CD1c-positive myeloid dendritic cell (primary cell): ENCODE data around the gene RNASE13.

Experiments
- DNase-seq: peaks from one replicate; pipeline ENCODE4 v3.0.0-alpha.2; 2016; ENCODE audit errors: extremely low spot score

RNASE13 gene

GRCh38 chr14:21066882-21067502 is 32.4 kb upstream of the RNASE13 start:
- no peak for DNase-seq

DNA sequence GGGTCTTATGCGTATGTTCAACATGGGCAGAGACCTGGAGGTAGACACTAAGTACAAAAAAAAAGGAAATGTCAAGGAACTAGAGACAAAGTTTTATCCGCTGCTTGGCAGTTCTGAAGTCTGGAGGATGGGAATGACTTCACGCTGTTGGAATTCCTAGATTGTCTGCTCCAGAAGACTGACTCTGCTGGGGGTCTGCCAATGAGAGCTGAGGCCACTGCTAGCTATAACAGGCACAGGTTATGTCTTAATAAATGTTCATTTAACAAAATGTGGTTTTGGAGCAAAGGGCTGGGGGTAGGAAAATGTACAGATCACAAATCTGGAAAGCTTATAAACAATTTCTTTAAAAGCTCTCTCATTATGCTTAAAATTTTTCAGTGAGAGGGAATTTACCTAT is 28.9 kb upstream of the RNASE13 start:
- DNase-seq = no peak

GRCh38 chr14:21061347-21061668 is 26.7 kb upstream of the RNASE13 start:
- no peak for DNase-seq

DNA sequence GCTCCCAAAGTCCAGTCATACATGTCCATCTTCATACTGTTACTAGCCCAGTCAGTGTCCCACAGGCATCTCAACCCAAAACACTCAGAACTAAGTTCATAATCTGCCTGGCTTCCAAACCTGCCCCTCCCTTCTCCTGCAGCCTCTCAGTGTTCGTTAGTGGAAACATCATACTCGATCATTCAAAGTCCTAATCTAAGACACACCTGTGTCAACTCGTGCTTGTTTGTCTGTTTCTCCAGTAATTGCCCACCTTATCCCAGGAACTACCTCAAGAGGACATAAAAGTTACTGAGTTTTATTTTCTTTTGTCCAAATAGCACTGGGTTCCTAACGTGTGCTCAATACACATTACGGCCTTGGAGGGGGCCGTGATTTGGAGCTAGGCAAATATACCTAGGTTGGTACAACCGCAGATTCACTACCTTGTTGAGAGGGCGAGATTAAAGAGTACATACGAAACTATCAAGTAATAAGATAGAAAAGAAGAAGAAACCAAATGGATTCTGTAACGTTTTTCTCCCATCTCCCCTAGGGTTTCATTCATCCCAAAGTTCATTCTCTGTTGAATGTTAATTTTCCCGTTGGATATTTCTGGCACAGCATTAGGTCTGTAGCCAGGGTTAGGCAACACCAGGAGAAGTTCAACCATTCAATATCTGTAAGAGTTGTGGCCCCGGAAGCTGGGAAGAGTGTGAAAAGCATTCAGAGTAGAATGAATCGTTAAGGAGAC is 26.2 kb upstream of the RNASE13 start:
- no peak for DNase-seq

- no peak for DNase-seq
These were observed 25.4 kb upstream of the RNASE13 start for GRCh38 chr14:21059842-21060613.

DNA sequence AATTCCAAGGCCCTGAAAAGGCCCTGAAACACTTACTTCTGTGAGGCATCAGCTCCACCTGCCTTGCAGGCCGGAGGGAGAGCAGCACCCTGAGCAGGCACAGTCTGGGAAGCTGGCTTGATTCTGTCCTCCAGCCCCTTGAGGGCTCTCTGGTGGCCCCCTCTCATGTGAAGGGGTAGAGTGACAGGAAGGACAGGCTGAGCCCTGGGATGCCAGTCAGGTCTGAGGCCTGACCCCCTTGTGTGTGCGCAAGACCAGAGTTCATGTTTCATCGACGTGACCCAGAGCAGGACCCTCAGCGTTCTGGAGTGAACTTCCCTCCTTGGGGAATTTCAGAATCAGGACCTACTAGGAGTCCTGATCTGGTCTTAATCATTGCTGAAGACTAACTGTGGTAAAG is 24.3 kb upstream of the RNASE13 start:
- no peak for DNase-seq

GRCh38 chr14:21057803-21058675 is 23.4 kb upstream of the RNASE13 start, which contains the start of gene RNASE8:
TSS of gene RNASE8 (plus strand) at chr14:21057822. CDS start at chr14:21057893, 71 bp downstream.
- DNase-seq = no peak

DNA sequence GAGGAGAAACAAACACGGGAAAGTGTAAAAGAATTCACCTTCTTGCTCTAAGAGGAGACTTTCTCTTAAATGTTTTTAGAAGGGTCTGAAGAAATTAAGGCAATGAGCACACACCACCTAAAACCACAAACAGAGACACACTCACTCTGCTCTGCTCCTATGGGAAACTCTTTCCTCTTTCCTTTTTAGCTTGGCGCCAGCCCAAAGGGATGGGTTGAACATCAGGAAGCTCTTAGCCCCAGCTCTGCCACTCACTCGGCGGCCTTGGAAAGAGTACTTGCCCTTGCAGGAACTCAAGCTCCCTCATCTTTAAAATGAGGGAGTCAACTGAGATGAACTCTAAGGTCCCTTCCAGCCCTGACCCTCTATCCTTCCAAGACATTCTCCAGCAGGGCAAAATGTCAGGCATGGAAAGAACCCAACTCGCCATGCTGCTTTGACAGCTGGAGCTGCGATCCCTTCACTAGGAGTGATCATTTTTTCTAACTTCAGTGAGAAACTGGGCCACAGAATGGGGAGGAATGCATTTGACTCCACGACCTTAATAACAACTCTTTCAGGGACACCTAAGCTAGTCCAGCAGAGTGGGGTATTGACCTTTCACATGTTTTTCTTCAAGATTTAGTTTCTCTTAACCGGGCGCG is 22.0 kb upstream of the RNASE13 start:
- no peak for DNase-seq

GRCh38 chr14:21055432-21056117 is 21.0 kb upstream of the RNASE13 start:
- no peak for DNase-seq

- no peak for DNase-seq
These were observed 20.1 kb upstream of the RNASE13 start for GRCh38 chr14:21054768-21055145.

DNA sequence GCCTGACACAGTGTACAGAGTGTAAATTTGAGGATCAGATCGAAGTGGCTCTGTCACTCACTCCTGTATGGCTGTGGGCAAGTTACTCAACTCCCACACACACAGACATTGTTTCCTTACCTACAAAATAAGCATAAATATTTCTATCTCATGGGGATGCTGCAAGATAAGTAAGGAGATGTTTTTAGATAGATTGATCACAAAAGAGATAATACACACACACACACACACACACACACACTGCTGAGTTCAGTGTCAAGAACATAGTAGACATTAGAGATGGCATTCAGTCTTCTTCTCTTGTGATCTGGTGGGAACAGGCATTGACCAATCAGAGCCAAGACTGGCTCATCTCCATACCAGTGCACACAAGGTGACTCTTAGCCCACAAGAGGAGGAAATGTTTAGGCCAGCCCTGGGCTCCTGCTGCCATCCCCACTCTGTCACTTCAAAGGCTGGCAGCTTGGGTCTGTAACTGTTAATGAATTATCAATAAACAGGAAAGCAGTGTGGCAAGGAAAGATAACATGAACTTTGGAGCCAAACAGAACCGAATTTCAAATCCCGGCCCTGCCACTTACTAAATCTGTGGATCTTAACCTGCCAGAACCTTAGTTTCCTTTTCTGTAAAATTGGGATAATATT is 19.6 kb upstream of the RNASE13 start:
- DNase-seq = no peak

- DNase-seq = no peak
These were observed 18.8 kb upstream of the RNASE13 start for GRCh38 chr14:21053184-21054122.

DNA sequence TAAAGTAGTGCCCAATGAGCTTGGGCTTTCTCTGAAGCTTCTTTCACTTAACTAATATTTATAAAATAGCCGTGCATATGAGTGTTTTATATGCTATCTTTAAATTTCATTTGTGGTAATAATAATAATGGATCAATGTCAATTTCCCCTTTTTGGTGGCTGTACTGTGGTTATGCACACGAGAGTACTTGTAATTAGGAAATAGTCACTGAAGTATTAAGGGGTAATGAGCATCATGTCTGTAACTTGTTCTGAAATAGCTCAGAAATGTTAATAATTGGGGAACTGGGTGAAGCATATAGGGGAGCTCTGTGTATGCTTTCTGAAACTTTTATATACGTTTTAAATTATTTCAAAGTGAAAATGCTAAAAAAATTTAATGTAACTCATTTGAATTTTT is 16.0 kb upstream of the RNASE13 start:
- no peak for DNase-seq

- no peak for DNase-seq
These were observed 14.7 kb upstream of the RNASE13 start for GRCh38 chr14:21049271-21049673.

DNA sequence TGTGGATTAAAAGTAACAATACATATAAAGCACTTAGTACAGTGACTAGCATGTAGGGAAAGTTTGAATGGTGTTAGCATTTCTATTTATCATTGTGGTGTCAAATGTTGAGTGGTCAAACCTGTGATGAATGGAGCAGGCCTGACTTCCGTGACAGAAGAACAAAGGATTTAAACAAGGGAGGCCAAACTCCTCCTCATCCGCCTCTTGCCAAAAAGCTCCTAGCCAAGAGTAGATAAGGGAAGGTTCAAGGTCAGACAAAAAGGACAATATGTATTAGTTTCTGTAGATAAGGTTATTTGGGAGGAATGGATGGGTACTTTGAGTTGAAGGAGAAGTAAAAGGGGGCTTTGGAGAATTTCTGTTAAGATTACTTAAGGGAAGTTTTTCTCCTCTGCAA is 14.0 kb upstream of the RNASE13 start:
- DNase-seq = no peak

GRCh38 chr14:21047378-21047781 is 12.8 kb upstream of the RNASE13 start:
- DNase-seq = no peak

GRCh38 chr14:21043974-21044618 is 9.5 kb upstream of the RNASE13 start:
- DNase-seq = no peak

GRCh38 chr14:21043387-21043973 is 8.9 kb upstream of the RNASE13 start:
- DNase-seq = no peak
